K562 (cell line): ENCODE results near the gene ZNF22. TPM values are rescaled to one million over a fixed set of nuclear protein-coding genes. Genes with fewer than 3 reads are reported as not detected.

Source experiments
- ATAC-seq: fragments of 200-7000 bp; cut with Tn5 transposase; 3 replicates; pipeline ENCODE4 v1.9.1; 2020; ENCODE audit warnings: moderate library complexity
- BruUV-seq: library from RNA; stranded (reverse); fragments of 400-500 nt; replicated peaks from 2 replicates; lab custom pipeline; 2021; lab: Mats Ljungman, UMichigan
- CTCF ChIA-PET: fragments of 300-600 bp; formaldehyde crosslinking; extraction: SDS; loops from one replicate; lab custom pipeline; 2021; ENCODE audit warnings: low intra/inter-chr PET ratio; lab: Yijun Ruan, JAX
- POLR2A ChIA-PET: fragments of 300-600, 350-650 bp; sonication (Branson Sonifier 250); formaldehyde crosslinking; extraction: SDS; loops from one replicate; lab custom pipeline; 2021; ENCODE audit warnings: antibody characterized with exemption, inconsistent platforms; lab: Yijun Ruan, JAX
- DNase-seq, 4 experiments: peaks; one replicate each; pipeline versions ENCODE4 v3.0.0 to v3.0.0-alpha.2; 2011 to 2018; ENCODE audit warnings: low spot score in 3 of 4, mixed read lengths in 3 of 4; ENCODE audit errors: extremely low read depth in 1 of 4
- FAIRE-seq: peaks from 2 replicates; lab custom pipeline; 2011; peaks lifted over from hg19 to GRCh38; lab: Jason Lieb, UNC
- H2AFZ ChIP-seq: 2 replicates; pipeline ENCODE4 v1.6.0; 2011; ENCODE audit warnings: low read depth, low read length, control low read depth, inconsistent platforms
- H3K27ac ChIP-seq: fragments of 200-600 bp; 3 replicates; pipeline ENCODE4 v1.8.0; 2011; ENCODE audit warnings: low read depth, mild to moderate bottlenecking, control low read depth, inconsistent platforms, low read length, moderate library complexity, mixed read lengths; ENCODE audit errors: extremely low read depth
- H3K27me3 ChIP-seq, 2 experiments: fragments of 300-600 bp in 1 of 2; 2 replicates in 1 of 2; 3 replicates in 1 of 2; pipeline versions ENCODE4 v1.6.0 to v1.8.0; 2011; ENCODE audit warnings: inconsistent platforms in 2 of 2, low read length in 2 of 2, mild to moderate bottlenecking in 1 of 2, mixed read lengths in 1 of 2, moderate library complexity in 1 of 2; ENCODE audit not compliant: control insufficient read depth in 2 of 2, insufficient read depth in 2 of 2
- H3K36me3 ChIP-seq: fragments of 300-600 bp; 3 replicates; pipeline ENCODE4 v1.8.0; 2011; ENCODE audit warnings: mild to moderate bottlenecking, low read length, inconsistent platforms; ENCODE audit not compliant: control insufficient read depth, insufficient read depth
- H3K4me1 ChIP-seq, 2 experiments: fragments of 200-600 bp in 1 of 2; replicated peaks in 1 of 2; 2 replicates in 1 of 2; 3 replicates in 1 of 2; pipeline versions ENCODE4 v1.5.1 to v1.8.0; 2011; ENCODE audit warnings: inconsistent platforms in 2 of 2, low read length in 2 of 2, mild to moderate bottlenecking in 1 of 2, mixed read lengths in 1 of 2, moderate library complexity in 1 of 2; ENCODE audit not compliant: control insufficient read depth in 2 of 2, insufficient read depth in 2 of 2
- H3K4me2 ChIP-seq: 2 replicates; pipeline ENCODE4 v1.6.1; 2011; ENCODE audit warnings: low read length, control low read depth, inconsistent platforms, mixed read lengths; ENCODE audit not compliant: insufficient read depth
- H3K4me3 ChIP-seq: fragments of 200-600 bp; sonication (generic), shearing (Covaris generic); 2 replicates; pipeline ENCODE4 v1.5.1; 2016; ENCODE audit warnings: control low read depth, inconsistent platforms
- H3K79me2 ChIP-seq: fragments of 200-600 bp; 3 replicates; pipeline ENCODE4 v1.8.0; 2011; ENCODE audit warnings: low read length, inconsistent platforms; ENCODE audit not compliant: control insufficient read depth, insufficient read depth
- H3K9ac ChIP-seq, 2 experiments: 2 replicates each; pipeline versions ENCODE4 v1.6.0 to v1.6.1; 2011; ENCODE audit warnings: low read depth in 2 of 2, low read length in 2 of 2, control low read depth in 1 of 2, inconsistent platforms in 1 of 2, mild to moderate bottlenecking in 1 of 2, mixed read lengths in 1 of 2; ENCODE audit not compliant: insufficient read depth in 1 of 2
- H3K9me1 ChIP-seq: one replicate; pipeline ENCODE4 v1.6.0; 2011; ENCODE audit warnings: inconsistent platforms, mild to moderate bottlenecking, low read length, moderate library complexity; ENCODE audit not compliant: control insufficient read depth, insufficient read depth
- H3K9me3 ChIP-seq: replicated peaks from 2 replicates; pipeline ENCODE4 v1.5.1; 2011; ENCODE audit warnings: low read depth, low read length, inconsistent platforms; ENCODE audit not compliant: control insufficient read depth, insufficient read depth
- H4K20me1 ChIP-seq: replicated peaks from 2 replicates; pipeline ENCODE4 v1.6.1; 2011; ENCODE audit warnings: low read length, inconsistent platforms, mixed read lengths; ENCODE audit not compliant: control insufficient read depth, insufficient read depth
- BMI1 ChIP-seq: fragments of 150-350 bp; IDR thresholded peaks from 2 replicates; pipeline ENCODE4 v1.6.1; 2014; ENCODE audit warnings: low read length
- CREB5 ChIP-seq: fragments of 250-450 bp; sonication (Bioruptor Pico); IDR thresholded peaks from 2 replicates; pipeline ENCODE4 v1.5.0; 2020; ENCODE audit warnings: mild to moderate bottlenecking
- ETS1 ChIP-seq: conservative IDR thresholded peaks from 2 replicates; pipeline ENCODE4 v1.6.1; 2011; ENCODE audit warnings: low read depth, mild to moderate bottlenecking, low read length; ENCODE audit not compliant: control insufficient read depth
- HOXB6 ChIP-seq: fragments of 250-450 bp; sonication (Bioruptor Pico); IDR thresholded peaks from 2 replicates; pipeline ENCODE4 v1.5.1; 2022; ENCODE audit warnings: mild to moderate bottlenecking, borderline replicate concordance
- KDM4B ChIP-seq, 2 experiments: fragments of 450-650 bp in 1 of 2; sonication (generic) in 1 of 2; IDR thresholded peaks; 2 replicates each; pipeline ENCODE4 v1.6.1; 2016 to 2017; ENCODE audit warnings: borderline replicate concordance in 2 of 2, antibody characterized with exemption in 1 of 2, low read depth in 1 of 2, mild to moderate bottlenecking in 1 of 2
- MTA3 ChIP-seq: fragments of 450-650 bp; formaldehyde crosslinking; IDR thresholded peaks from 2 replicates; pipeline ENCODE4 v1.6.1; 2017; ENCODE audit warnings: mild to moderate bottlenecking, borderline replicate concordance
- NFYB ChIP-seq: IDR thresholded peaks from 2 replicates; pipeline ENCODE4 v1.6.1; 2011; ENCODE audit warnings: mild to moderate bottlenecking, moderate library complexity; ENCODE audit not compliant: insufficient read length; ENCODE audit errors: extremely low read depth
- RFX1 ChIP-seq: fragments of 450-650 bp; IDR thresholded peaks from 2 replicates; pipeline ENCODE4 v1.6.1; 2016; ENCODE audit warnings: mild to moderate bottlenecking, moderate library complexity
- ZNF445 ChIP-seq: fragments of 250-450 bp; sonication (Bioruptor Pico); IDR thresholded peaks from 2 replicates; pipeline ENCODE4 v1.4.0; 2020; ENCODE audit warnings: low read depth, mild to moderate bottlenecking, moderate library complexity
- WGBS: fragments of 100-300 bp; shearing (Covaris generic); methylation state at CpG from one replicate; pipeline ENCODE4 v1.1.6; 2016; ENCODE audit warnings: low coverage, mixed read lengths; ENCODE audit not compliant: insufficient coverage; ENCODE audit errors: missing lambda C conversion rate; 5-methylcytosine and 5-hydroxymethylcytosine counted together
- in situ Hi-C: fragments of 300-500 bp; cut with MboI; formaldehyde crosslinking; loops from 4 replicates; pipeline ENCODE4 v1.15.0; 2018; ENCODE audit warnings: inconsistent platforms, mixed read lengths
- intact Hi-C: fragments of 100-400 bp; cut with micrococcal nuclease; formaldehyde crosslinking; loops from 2 replicates; pipeline ENCODE4 v1.14.2; 2022
- polyA plus RNA-seq, 8 experiments: library from polyadenylated mRNA; depleted of rRNA in 4 of 8; stranded (reverse) in 5 of 8; unstranded in 3 of 8; fragments of >200 nt; fragmentation: Nextera tagmentation in 2 of 8; fragmentation: Illumina TruSeq in 1 of 8; extraction: Ambion mirVana in 2 of 8; extraction: Trizol in 1 of 8; gene quantifications; 2 replicates each; pipeline versions ENCODE4 v1.2.1 to v1.2.3, GENCODE V29; 2011 to 2014; ENCODE audit warnings: inconsistent platforms in 1 of 8, missing spikeins in 1 of 8
- total RNA-seq, 7 experiments: library from RNA; depleted of rRNA in 6 of 7; stranded (reverse); fragments of >200 nt in 6 of 7; fragmentation: Illumina TruSeq in 2 of 7; extraction: Trizol in 2 of 7; gene quantifications; 2 replicates each; pipeline versions ENCODE4 v1.2.1 to v1.2.3, GENCODE V29; 2011 to 2021; ENCODE audit warnings: low replicate concordance in 1 of 7

Gene ZNF22
- total and polyA plus RNA-seq, 9 of the 15 experiments (the other 6 are each of a cell fraction or from before 2014, with no cell fraction given) = 36.2 to 98.7 (median 51.2) TPM

- Histone ChIP-seq H4K20me1 (no peaks in the 10 kb centered on the region), H3K4me2 (no peak overlapping the region), H3K36me3 (no peaks in the 10 kb centered on the region), H3K4me3 (no peak overlapping the region), H3K27me3 (peaks cover 0 to 23% of the 10 kb centered on the region in 2 experiments; a peak in 2 of 5 replicates), H3K9me1 (no peaks in the 10 kb centered on the region), H2AFZ (peak overlapping the region; percentile 34; the same call in 1 of the 2 replicates)
- CTCF ChIA-PET = no interaction called here
- POLR2A ChIA-PET = interaction anchor here (0.6 to 1.3 kb wide), 2 partner anchors 18 to 45 kb away, joined by 3 to 4 read pairs; no protein-coding TSS in a partner anchor
- FAIRE-seq = no peak
- WGBS = 25% methylated on average over 3 of the region's 3 CpGs
- TF ChIP-seq HOXB6 (CRISPR knock-in tag) (no peak), ZNF445 (no peak), RFX1 (no peak), ETS1 (no peak), CREB5 (CRISPR knock-in tag) (no peak), NFYB (no peak), BMI1 (no peak), MTA3 (no peak), KDM4B (IDR thresholded peaks at IDR 0.05; ENCODE audit: borderline replicate concordance in 2 of 2, low read depth in 1 of 2) (no peak)
- TF ChIP-seq, all 486 proteins: peak for 0
- Histone ChIP-seq H3K4me1 (peaks cover 7 to 9% of the 10 kb centered on the region in 2 experiments; a peak in 4 of 5 replicates), H3K79me2 (no peaks in the 10 kb centered on the region), H3K27ac (no peak overlapping the region), H3K9me3 (no peaks in the 10 kb centered on the region), H3K9ac (no peak overlapping the region)
- ATAC-seq = no peak
- intact Hi-C loops (no loop called here), in situ Hi-C loops (no loop called here)
- DNase-seq = no peak
- no TSS peak for BruUV-seq
Observed at GRCh38 chr10:44968091-44968490, 32.6 kb upstream of the ZNF22 start.
